ENCODE data around the gene OCA2. TPM values are rescaled to one million over a fixed set of nuclear protein-coding genes. Genes with fewer than 3 reads are reported as not detected.
A peak's percentile ranks its signal among the peaks of the same experiment; 100 is the strongest.

The OCA2 gene
- total RNA-seq, 1 experiment from 2014 or later = 0.31 TPM

DNA sequence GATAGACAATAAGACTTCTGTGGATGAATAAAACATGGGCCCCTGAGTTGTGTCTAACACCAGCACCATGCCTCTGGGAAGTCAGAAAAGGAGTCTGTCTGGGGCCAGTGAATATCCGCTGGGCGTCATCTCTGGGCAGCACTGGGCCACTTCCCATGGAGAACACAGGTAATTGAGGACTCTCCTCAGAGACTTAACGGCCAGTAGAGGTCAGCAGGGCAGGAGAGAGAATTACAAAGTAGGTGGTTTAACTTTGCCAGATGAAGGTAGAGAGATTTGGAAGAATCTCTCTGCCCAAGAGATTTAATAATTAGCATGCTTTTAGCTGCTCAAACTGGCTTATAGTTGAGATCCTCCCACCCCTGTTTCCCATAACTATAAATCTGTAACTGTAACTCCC lies 65.7 kb downstream of the OCA2 start:
- Histone ChIP-seq H3K56ac (ENCODE audit: insufficient read length, low read depth, low read length) (no peak overlapping the region), H4K5ac (ENCODE audit: insufficient read length, low read depth, low read length) (no peak overlapping the region), H3K4me2 (ENCODE audit: insufficient read depth, insufficient read length, low read length) (no peak overlapping the region), H4K8ac (replicated peaks; ENCODE audit: insufficient read length, low read depth, low read length) (no peak overlapping the region), H3K9ac (ENCODE audit: extremely low read depth, insufficient read length, low read length) (no peak overlapping the region), H2AK5ac (ENCODE audit: insufficient read length, low read length) (no peak overlapping the region), H2BK15ac (ENCODE audit: low read depth, low read length) (no peak overlapping the region), H3K27ac (ENCODE audit: insufficient read length, low read depth, low read length) (no peak overlapping the region), H3K23me2 (ENCODE audit: insufficient read length, low read depth, low read length, poor library complexity, severe bottlenecking) (no peaks in the 10 kb centered on the region), H3K79me2 (ENCODE audit: insufficient read depth, low read length) (no peaks in the 10 kb centered on the region), H4K91ac (ENCODE audit: insufficient read length, low read depth, low read length) (no peak overlapping the region), H2BK120ac (ENCODE audit: low read depth, low read length, poor library complexity, severe bottlenecking) (no peak overlapping the region), H3K27me3 (ENCODE audit: insufficient read depth, low read length) (no peaks in the 10 kb centered on the region), H2AFZ (ENCODE audit: low read length) (no peak overlapping the region), H3K4me1 (ENCODE audit: insufficient read depth, low read length) (no peaks in the 10 kb centered on the region), H3K23ac (ENCODE audit: insufficient read length, low read depth, low read length) (no peak overlapping the region), H2BK5ac (ENCODE audit: insufficient read length, low read length) (no peak overlapping the region), H3K79me1 (ENCODE audit: insufficient read depth, low read depth, low read length, poor library complexity, severe bottlenecking) (no peaks in the 10 kb centered on the region), H2BK12ac (ENCODE audit: insufficient read length, low read depth, low read length) (no peak overlapping the region), H3K18ac (ENCODE audit: insufficient read length, low read depth, low read length) (no peak overlapping the region), H3K14ac (ENCODE audit: insufficient read depth, low read length) (no peak overlapping the region), H3T11ph (ENCODE audit: low read length) (no peak overlapping the region), H3K9me3 (ENCODE audit: control insufficient read depth, low read depth, low read length) (no peaks in the 10 kb centered on the region), H2BK20ac (ENCODE audit: low read depth, low read length, poor library complexity, severe bottlenecking) (no peak overlapping the region), H4K20me1 (ENCODE audit: control insufficient read depth, insufficient read depth, insufficient read length) (no peaks in the 10 kb centered on the region), H3K4ac (ENCODE audit: low read depth, low read length) (no peak overlapping the region)
- H3K36me3 Mint-ChIP-seq (ENCODE audit: insufficient read depth in 1 of 3, low read depth in 3 of 3) = no peaks in the 10 kb centered on the region
- DNase-seq = no peak
- no peaks in the 10 kb centered on the region for H3K9me3 Mint-ChIP-seq
- no peak overlapping the region; a peak in 1 of 7 replicates for H3K27ac Mint-ChIP-seq
- no peaks in the 10 kb centered on the region; the same call in 1 of the 2 replicates for H3K27me3 Mint-ChIP-seq (ENCODE audit: low read depth)
- WGBS (ENCODE audit: extremely low coverage, insufficient read length, low lambda C conversion rate) = no CpG with 5 or more reads among the region's 3 CpGs
- H3K4me1 Mint-ChIP-seq = peaks cover 9% of the 10 kb centered on the region in 2 experiments; a peak in 3 of 4 replicates
- TF ChIP-seq, protein P1, sequence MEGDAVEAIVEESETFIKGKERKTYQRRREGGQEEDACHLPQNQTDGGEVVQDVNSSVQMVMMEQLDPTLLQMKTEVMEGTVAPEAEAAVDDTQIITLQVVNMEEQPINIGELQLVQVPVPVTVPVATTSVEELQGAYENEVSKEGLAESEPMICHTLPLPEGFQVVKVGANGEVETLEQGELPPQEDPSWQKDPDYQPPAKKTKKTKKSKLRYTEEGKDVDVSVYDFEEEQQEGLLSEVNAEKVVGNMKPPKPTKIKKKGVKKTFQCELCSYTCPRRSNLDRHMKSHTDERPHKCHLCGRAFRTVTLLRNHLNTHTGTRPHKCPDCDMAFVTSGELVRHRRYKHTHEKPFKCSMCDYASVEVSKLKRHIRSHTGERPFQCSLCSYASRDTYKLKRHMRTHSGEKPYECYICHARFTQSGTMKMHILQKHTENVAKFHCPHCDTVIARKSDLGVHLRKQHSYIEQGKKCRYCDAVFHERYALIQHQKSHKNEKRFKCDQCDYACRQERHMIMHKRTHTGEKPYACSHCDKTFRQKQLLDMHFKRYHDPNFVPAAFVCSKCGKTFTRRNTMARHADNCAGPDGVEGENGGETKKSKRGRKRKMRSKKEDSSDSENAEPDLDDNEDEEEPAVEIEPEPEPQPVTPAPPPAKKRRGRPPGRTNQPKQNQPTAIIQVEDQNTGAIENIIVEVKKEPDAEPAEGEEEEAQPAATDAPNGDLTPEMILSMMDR (conservative IDR thresholded peaks at IDR 0.05) = peak; percentile 30; the same call in 2 of the 3 replicates
- H3K4me3 Mint-ChIP-seq = no peak overlapping the region

All from H9 (cell line).